PC-3 (cell line): ENCODE measurements around the gene AFF2. TPM values are rescaled to one million over a fixed set of nuclear protein-coding genes. Genes with fewer than 3 reads are reported as not detected.

Source experiments
- ATAC-seq: fragments of 200-7000 bp; cut with Tn5 transposase; 2 replicates; pipeline ENCODE4 v1.9.1; 2020; ENCODE audit warnings: mild to moderate bottlenecking, moderate library complexity
- BruUV-seq: library from RNA; stranded (reverse); fragments of 400-500 nt; replicated peaks from 2 replicates; lab custom pipeline; 2021; lab: Mats Ljungman, UMichigan
- CTCF ChIA-PET: fragments of 300-600 bp; sonication (Branson Sonifier 250); formaldehyde crosslinking; loops from one replicate; lab custom pipeline; 2022; ENCODE audit warnings: antibody characterized with exemption; lab: Charles Lee
- POLR2A ChIA-PET: fragments of 300-600 bp; sonication (Branson Sonifier 250); formaldehyde crosslinking; loops from one replicate; lab custom pipeline; 2022; ENCODE audit warnings: antibody characterized with exemption; ENCODE audit not compliant: unreplicated experiment; lab: Charles Lee
- DNase-seq: peaks from one replicate; pipeline ENCODE4 v3.0.0-alpha.2; 2015
- H2AFZ ChIP-seq: fragments of 300-600 bp; sonication (generic); 2 replicates; pipeline ENCODE4 v1.6.0; 2016; ENCODE audit warnings: antibody characterized with exemption, low read length
- H3F3A ChIP-seq: fragments of 300-600 bp; sonication (generic); one replicate; pipeline ENCODE4 v1.6.0; 2017; ENCODE audit warnings: antibody characterized with exemption, low read length, control low read depth, mild to moderate bottlenecking; ENCODE audit not compliant: unreplicated experiment
- H3K27ac ChIP-seq: fragments of 300-600 bp; sonication (generic); 2 replicates; pipeline ENCODE4 v1.5.1; 2016; ENCODE audit warnings: mild to moderate bottlenecking, low read length
- H3K27me3 ChIP-seq: fragments of 300-600 bp; sonication (generic); 2 replicates; pipeline ENCODE4 v1.6.1; 2016; ENCODE audit warnings: low read length, mixed read lengths
- H3K36me3 ChIP-seq: fragments of 300-600 bp; sonication (generic); 2 replicates; pipeline ENCODE4 v1.6.1; 2016; ENCODE audit warnings: low read depth, mixed run types, low read length, mixed read lengths
- H3K4me1 ChIP-seq: fragments of 300-600 bp; sonication (generic); 2 replicates; pipeline ENCODE4 v1.5.1; 2016; ENCODE audit warnings: low read length; ENCODE audit not compliant: insufficient read depth
- H3K4me2 ChIP-seq: fragments of 300-600 bp; sonication (generic); 2 replicates; pipeline ENCODE4 v1.6.0; 2016; ENCODE audit warnings: low read length
- H3K4me3 ChIP-seq: fragments of 300-600 bp; sonication (generic); 2 replicates; pipeline ENCODE4 v1.5.1; 2016; ENCODE audit warnings: mild to moderate bottlenecking, low read length, mixed read lengths
- H3K79me2 ChIP-seq: fragments of 300-600 bp; sonication (generic); 2 replicates; pipeline ENCODE4 v1.6.1; 2017; ENCODE audit warnings: low read length, mixed read lengths
- H3K9ac ChIP-seq: fragments of 300-600 bp; sonication (generic); 2 replicates; pipeline ENCODE4 v1.6.0; 2016; ENCODE audit warnings: mild to moderate bottlenecking, low read length
- H3K9me2 ChIP-seq: fragments of 300-600 bp; sonication (generic); replicated peaks from 2 replicates; pipeline ENCODE4 v1.6.1; 2016; ENCODE audit warnings: mixed run types, low read length, mixed read lengths
- H3K9me3 ChIP-seq: fragments of 300-600 bp; sonication (generic); 2 replicates; pipeline ENCODE4 v1.6.1; 2016; ENCODE audit warnings: low read length, mixed read lengths
- H4K20me1 ChIP-seq: fragments of 300-600 bp; sonication (generic); 2 replicates; pipeline ENCODE4 v1.6.1; 2016; ENCODE audit warnings: low read length, mixed read lengths
- CTCF ChIP-seq: fragments of 300-600 bp; sonication (generic); conservative IDR thresholded peaks from 2 replicates; pipeline ENCODE4 v1.5.1; 2017; ENCODE audit warnings: antibody characterized with exemption, low read depth, mild to moderate bottlenecking, low read length
- EZH2 ChIP-seq: fragments of 300-600 bp; sonication (generic); IDR thresholded peaks from one replicate; pipeline ENCODE4 v1.6.1; 2017; ENCODE audit warnings: antibody characterized with exemption, mild to moderate bottlenecking, low read length; ENCODE audit not compliant: unreplicated experiment
- EZH2phosphoT487 ChIP-seq: fragments of 300-600 bp; sonication (generic); IDR thresholded peaks from 2 replicates; pipeline ENCODE4 v1.6.1; 2018; ENCODE audit warnings: mild to moderate bottlenecking, antibody characterized with exemption, low read length, borderline replicate concordance
- intact Hi-C: fragments of 100-400 bp; cut with micrococcal nuclease; formaldehyde crosslinking; loops from 2 replicates; pipeline ENCODE4 v1.9.0; 2023
- total RNA-seq: library from RNA; depleted of rRNA; stranded (reverse); fragments of >200 nt; gene quantifications from 2 replicates; pipeline ENCODE4 v1.2.3, GENCODE V29; 2014

The AFF2 gene
- total RNA-seq, 1 experiment from 2014 or later, result not detected

- no peaks in the 10 kb centered on the region for H3K9me3 ChIP-seq
- H3K27ac ChIP-seq, result no peak overlapping the region
- TF ChIP-seq CTCF (no peak), EZH2phosphoT487 (no peak), EZH2 (no peak)
- no peaks in the 10 kb centered on the region for H3K79me2 ChIP-seq
- no peaks in the 10 kb centered on the region for H3F3A ChIP-seq
- BruUV-seq, result no TSS peak
- no peaks in the 10 kb centered on the region for H3K4me1 ChIP-seq
- DNase-seq (no peak), ATAC-seq (no peak)
- no peaks in the 10 kb centered on the region for H3K9me2 ChIP-seq
- H3K4me3 ChIP-seq, result no peak overlapping the region
- ChIA-PET POLR2A (no interaction called here), CTCF (no interaction called here)
- H3K36me3 ChIP-seq, result no peaks in the 10 kb centered on the region
- no peak overlapping the region for H3K4me2 ChIP-seq
- H4K20me1 ChIP-seq, result no peaks in the 10 kb centered on the region
- intact Hi-C loops, result no loop called here
- no peak overlapping the region for H3K9ac ChIP-seq
- no peak overlapping the region for H2AFZ ChIP-seq
- H3K27me3 ChIP-seq, result no peaks in the 10 kb centered on the region
These were observed 197.8 kb downstream of the AFF2 start for GRCh38 chrX:148698221-148698620.

- Histone ChIP-seq H3K27me3 (no peaks in the 10 kb centered on the region), H3K4me3 (no peak overlapping the region), H3F3A (no peaks in the 10 kb centered on the region), H3K9me2 (no peaks in the 10 kb centered on the region), H4K20me1 (no peaks in the 10 kb centered on the region), H3K79me2 (no peaks in the 10 kb centered on the region), H2AFZ (no peak overlapping the region), H3K9me3 (no peaks in the 10 kb centered on the region), H3K27ac (no peak overlapping the region), H3K9ac (no peak overlapping the region), H3K4me2 (no peak overlapping the region), H3K4me1 (no peaks in the 10 kb centered on the region), H3K36me3 (no peaks in the 10 kb centered on the region)
- TF ChIP-seq EZH2 (no peak), EZH2phosphoT487 (no peak), CTCF (no peak)
- no peak for DNase-seq
- ChIA-PET CTCF (no interaction called here), POLR2A (no interaction called here)
- ATAC-seq, result no peak
- intact Hi-C loops, result no loop called here
- no TSS peak for BruUV-seq
These were observed 199.6 kb downstream of the AFF2 start for GRCh38 chrX:148700021-148700420.

GRCh38 chrX:148713981-148714380, 213.6 kb downstream of the AFF2 start:
- no peaks in the 10 kb centered on the region for H3K4me1 ChIP-seq
- BruUV-seq, result no TSS peak
- no peaks in the 10 kb centered on the region for H3K27me3 ChIP-seq
- intact Hi-C loops, result no loop called here
- TF ChIP-seq CTCF, result no peak
- no peak for TF ChIP-seq EZH2
- TF ChIP-seq EZH2phosphoT487, result no peak
- no peaks in the 10 kb centered on the region for H4K20me1 ChIP-seq
- H3K79me2 ChIP-seq, result no peaks in the 10 kb centered on the region
- no peak overlapping the region for H2AFZ ChIP-seq
- CTCF ChIA-PET, result no interaction called here
- ATAC-seq (no peak), DNase-seq (no peak)
- no peak overlapping the region for H3K9ac ChIP-seq
- H3K9me3 ChIP-seq, result 0 out of 2 replicates have a peak, but pooled peaks cover 8% of the 10 kb centered on the region
- H3K4me2 ChIP-seq, result no peak overlapping the region
- no peak overlapping the region for H3K27ac ChIP-seq
- H3K9me2 ChIP-seq, result no peaks in the 10 kb centered on the region
- no peaks in the 10 kb centered on the region for H3K36me3 ChIP-seq
- H3F3A ChIP-seq, result no peaks in the 10 kb centered on the region
- POLR2A ChIA-PET, result no interaction called here
- no peak overlapping the region for H3K4me3 ChIP-seq
